Loucy (cell line): Measurements from ENCODE around the gene BRAF.

Source experiments
- H2AFZ ChIP-seq: fragments of 200-600 bp; sonication (generic); 2 replicates; pipeline ENCODE4 v1.6.0; 2016; ENCODE audit warnings: antibody characterized with exemption, mild to moderate bottlenecking, low read length, moderate library complexity
- H3F3A ChIP-seq: fragments of 200-600 bp; 2 replicates; pipeline ENCODE4 v1.6.0; 2016; ENCODE audit warnings: antibody characterized with exemption, low read depth, mild to moderate bottlenecking
- H3K27me3 ChIP-seq: fragments of 200-600 bp; sonication (generic); 2 replicates; pipeline ENCODE4 v1.6.1; 2014; ENCODE audit warnings: low read length, mild to moderate bottlenecking; ENCODE audit not compliant: insufficient read depth, poor library complexity, severe bottlenecking
- H3K36me3 ChIP-seq: fragments of 200-600 bp; sonication (generic); 2 replicates; pipeline ENCODE4 v1.6.1; 2016; ENCODE audit warnings: low read length; ENCODE audit not compliant: insufficient read depth
- H3K4me1 ChIP-seq: fragments of 200-600 bp; sonication (generic); 2 replicates; pipeline ENCODE4 v1.5.1; 2014; ENCODE audit warnings: low read length, mild to moderate bottlenecking; ENCODE audit not compliant: insufficient read depth, poor library complexity, severe bottlenecking
- H3K4me2 ChIP-seq: fragments of 200-600 bp; sonication (generic); 2 replicates; pipeline ENCODE4 v1.6.0; 2014; ENCODE audit warnings: antibody characterized with exemption, low read length, low read depth, mild to moderate bottlenecking; ENCODE audit not compliant: poor library complexity, severe bottlenecking
- H3K4me3 ChIP-seq: fragments of 200-600 bp; sonication (generic); 2 replicates; pipeline ENCODE4 v1.5.1; 2014; ENCODE audit warnings: low read length, mild to moderate bottlenecking, mixed read lengths; ENCODE audit not compliant: poor library complexity, severe bottlenecking
- H3K79me2 ChIP-seq: fragments of 200-600 bp; sonication (generic); 2 replicates; pipeline ENCODE4 v1.6.1; 2014; ENCODE audit warnings: low read length; ENCODE audit not compliant: insufficient read depth
- H3K9ac ChIP-seq: fragments of 200-600 bp; sonication (generic); 2 replicates; pipeline ENCODE4 v1.6.0; 2014; ENCODE audit warnings: mild to moderate bottlenecking, low read depth, low read length, moderate library complexity; ENCODE audit not compliant: poor library complexity, severe bottlenecking
- H3K9me2 ChIP-seq: fragments of 200-600 bp; sonication (generic); replicated peaks from 2 replicates; pipeline ENCODE4 v1.6.1; 2016; ENCODE audit warnings: low read depth, low read length, mixed read lengths
- H3K9me3 ChIP-seq: fragments of 200-600 bp; sonication (generic); 2 replicates; pipeline ENCODE4 v1.6.1; 2014; ENCODE audit warnings: mild to moderate bottlenecking, antibody characterized with exemption, low read length, low read depth; ENCODE audit not compliant: insufficient read depth
- H4K20me1 ChIP-seq: fragments of 200-600 bp; sonication (generic); 2 replicates; pipeline ENCODE4 v1.6.0; 2014; ENCODE audit warnings: antibody characterized with exemption, low read length, mild to moderate bottlenecking; ENCODE audit not compliant: insufficient read depth, poor library complexity, severe bottlenecking
- CTCF ChIP-seq: fragments of 200-600 bp; sonication (generic); conservative IDR thresholded peaks from 2 replicates; pipeline ENCODE4 v1.5.1; 2014; ENCODE audit warnings: mild to moderate bottlenecking, antibody characterized with exemption, low read length
- EZH2phosphoT487 ChIP-seq: fragments of 200-600 bp; IDR thresholded peaks from 2 replicates; pipeline ENCODE4 v1.6.1; 2018; ENCODE audit warnings: antibody characterized with exemption, mild to moderate bottlenecking, moderate library complexity, borderline replicate concordance

The BRAF gene

GRCh38 chr7:140707132-140707531, 217.6 kb downstream of the BRAF start:
- no peaks in the 10 kb centered on the region for H3K9me2 ChIP-seq
- H3K27me3 ChIP-seq = no peaks in the 10 kb centered on the region
- H3K4me1 ChIP-seq = no peaks in the 10 kb centered on the region
- no peak overlapping the region for H2AFZ ChIP-seq
- no peak for TF ChIP-seq CTCF
- TF ChIP-seq EZH2phosphoT487 = no peak
- H3K36me3 ChIP-seq = peaks cover 28% of the 10 kb centered on the region; the same call in 1 of the 2 replicates
- no peaks in the 10 kb centered on the region for H3K9me3 ChIP-seq
- no peak overlapping the region for H3K4me3 ChIP-seq
- no peaks in the 10 kb centered on the region for H3K79me2 ChIP-seq
- no peak overlapping the region for H3K9ac ChIP-seq
- no peak overlapping the region for H3K4me2 ChIP-seq
- H4K20me1 ChIP-seq = no peaks in the 10 kb centered on the region
- H3F3A ChIP-seq = no peaks in the 10 kb centered on the region

GRCh38 chr7:140704205-140704604, 220.5 kb downstream of the BRAF start:
- peaks cover 15% of the 10 kb centered on the region for H4K20me1 ChIP-seq
- H3K9me3 ChIP-seq = no peaks in the 10 kb centered on the region
- peaks cover 24% of the 10 kb centered on the region for H3K79me2 ChIP-seq
- no peak overlapping the region for H3K9ac ChIP-seq
- TF ChIP-seq CTCF = no peak
- TF ChIP-seq EZH2phosphoT487 = no peak
- no peak overlapping the region for H2AFZ ChIP-seq
- H3K4me3 ChIP-seq = no peak overlapping the region
- H3K9me2 ChIP-seq = no peaks in the 10 kb centered on the region
- H3K27me3 ChIP-seq = no peaks in the 10 kb centered on the region
- H3K4me2 ChIP-seq = no peak overlapping the region
- H3K36me3 ChIP-seq = peaks cover 28% of the 10 kb centered on the region; the same call in 1 of the 2 replicates
- H3K4me1 ChIP-seq = peaks cover 9% of the 10 kb centered on the region
- H3F3A ChIP-seq = no peaks in the 10 kb centered on the region

GRCh38 chr7:140702774-140703173, 222.0 kb downstream of the BRAF start:
- Histone ChIP-seq H3K36me3 (peaks cover 28% of the 10 kb centered on the region; the same call in 1 of the 2 replicates), H3F3A (no peaks in the 10 kb centered on the region), H3K9me3 (no peaks in the 10 kb centered on the region), H3K27me3 (no peaks in the 10 kb centered on the region), H3K9ac (no peak overlapping the region), H3K79me2 (peaks cover 39% of the 10 kb centered on the region), H3K4me2 (no peak overlapping the region), H3K9me2 (no peaks in the 10 kb centered on the region), H3K4me1 (peaks cover 20% of the 10 kb centered on the region), H2AFZ (no peak overlapping the region), H4K20me1 (peaks cover 20% of the 10 kb centered on the region), H3K4me3 (no peak overlapping the region)
- TF ChIP-seq CTCF (no peak), EZH2phosphoT487 (no peak)
